CD8-positive, alpha-beta memory T cell (primary cell): Measurements from ENCODE around the gene TULP1. TPM values are rescaled to one million over a fixed set of nuclear protein-coding genes. Genes with fewer than 3 reads are reported as not detected.
"Not testable (repeated sequence)": the region's sequence is repeated elsewhere in the genome, so short reads cannot be mapped to it uniquely, and the experiment has no call there.

Experiments used
- CTCF ChIA-PET: fragments of 350-600 bp; sonication (Branson Sonifier 250); formaldehyde crosslinking; loops from one replicate; lab custom pipeline; 2021; ENCODE audit warnings: antibody characterized with exemption; lab: Charles Lee
- POLR2A ChIA-PET: fragments of 350-600 bp; sonication (Branson Sonifier 250); formaldehyde crosslinking; loops from one replicate; lab custom pipeline; 2021; ENCODE audit warnings: antibody characterized with exemption; lab: Charles Lee
- DNase-seq, 5 donors: peaks; one replicate each; pipeline versions ENCODE4 v3.0.0 to v3.0.0-alpha.2; 2020 to 2022; ENCODE audit warnings: mixed read lengths in 1 of 5
- H3K27ac ChIP-seq: one replicate; pipeline ENCODE4 v1.7.0; 2013; ENCODE audit warnings: low read depth, mild to moderate bottlenecking, low read length, moderate library complexity
- H3K27me3 ChIP-seq: 2 replicates; pipeline ENCODE4 v1.7.0; 2013; ENCODE audit warnings: low read length, mild to moderate bottlenecking; ENCODE audit not compliant: insufficient read depth, poor library complexity, severe bottlenecking
- H3K36me3 ChIP-seq: 2 replicates; pipeline ENCODE4 v1.7.0; 2013; ENCODE audit warnings: mild to moderate bottlenecking, low read length, moderate library complexity; ENCODE audit not compliant: insufficient read depth
- H3K4me1 ChIP-seq: 2 replicates; pipeline ENCODE4 v1.7.0; 2013; ENCODE audit warnings: mild to moderate bottlenecking, low read length, moderate library complexity; ENCODE audit not compliant: insufficient read depth
- H3K4me3 ChIP-seq: 2 replicates; pipeline ENCODE4 v1.7.0; 2013; ENCODE audit warnings: mild to moderate bottlenecking, low read length
- H3K9me3 ChIP-seq: 2 replicates; pipeline ENCODE4 v1.7.0; 2013; ENCODE audit warnings: mild to moderate bottlenecking, low read length
- H3K27ac Mint-ChIP-seq, 8 donors: one replicate each; pipeline ENCODE4 v1.8.0; 2020 to 2021; ENCODE audit warnings: mixed read lengths in 8 of 8, mild to moderate bottlenecking in 6 of 8, inconsistent platforms in 3 of 8, moderate library complexity in 3 of 8
- H3K27me3 Mint-ChIP-seq, 2 donors: one replicate each; pipeline ENCODE4 v1.8.0; 2020 to 2021; ENCODE audit warnings: mixed read lengths in 2 of 2, mild to moderate bottlenecking in 1 of 2, moderate library complexity in 1 of 2
- H3K36me3 Mint-ChIP-seq, 3 donors: one replicate each; pipeline ENCODE4 v1.8.0; 2020 to 2021; ENCODE audit warnings: mixed read lengths in 3 of 3, inconsistent platforms in 1 of 3, mild to moderate bottlenecking in 1 of 3
- H3K4me1 Mint-ChIP-seq, 3 donors: one replicate each; pipeline ENCODE4 v1.8.0; 2020 to 2021; ENCODE audit warnings: mixed read lengths in 3 of 3, inconsistent platforms in 1 of 3, mild to moderate bottlenecking in 1 of 3
- H3K4me3 Mint-ChIP-seq, 7 donors: one replicate each; pipeline ENCODE4 v1.8.0; 2020 to 2021; ENCODE audit warnings: mixed read lengths in 7 of 7, mild to moderate bottlenecking in 6 of 7, moderate library complexity in 4 of 7, inconsistent platforms in 2 of 7
- H3K9me3 Mint-ChIP-seq, 5 donors: one replicate each; pipeline ENCODE4 v1.8.0; 2020 to 2022; ENCODE audit warnings: mixed read lengths in 5 of 5, mild to moderate bottlenecking in 3 of 5, moderate library complexity in 2 of 5, inconsistent platforms in 1 of 5
- polyA plus RNA-seq: library from polyadenylated mRNA; unstranded; fragments of 300-500 nt; fragmentation: Illumina TruSeq; gene quantifications from one replicate; pipeline ENCODE4 v1.2.3, GENCODE V29; 2021
- total RNA-seq, 2 experiments: library from RNA; stranded (reverse); gene quantifications; one replicate each; pipeline ENCODE4 v1.2.3, GENCODE V29; 2021

The TULP1 gene
- total and polyA plus RNA-seq, 3 experiments from 2014 or later: not detected

GRCh38 chr6:35550437-35550836 is 37.7 kb upstream of the TULP1 start:
- Mint-ChIP-seq H3K4me3 (no peak overlapping the region), H3K27ac (peak overlapping the region in 1 of 8 donors; percentile 58), H3K9me3 (peaks cover 0 to 15% (median 12%) of the 10 kb centered on the region in 5 donors), H3K36me3 (peaks cover 0 to 14% (median 2%) of the 10 kb centered on the region in 3 donors), H3K27me3 (peaks cover 14 to 20% of the 10 kb centered on the region in 2 donors), H3K4me1 (peaks cover 6 to 8% (median 7%) of the 10 kb centered on the region in 3 donors)
- no peaks in the 10 kb centered on the region for H3K27me3 ChIP-seq
- no peak overlapping the region for H3K4me3 ChIP-seq
- H3K4me1 ChIP-seq: no peaks in the 10 kb centered on the region
- no peak overlapping the region for H3K27ac ChIP-seq
- ChIA-PET CTCF (interaction anchor here (1.0 kb wide), 1 partner anchor 27 kb away, joined by 4 read pairs; no protein-coding TSS in a partner anchor), POLR2A (interaction anchor here (0.7 kb wide), 1 partner anchor 1613 kb away, joined by 3 read pairs; no protein-coding TSS in a partner anchor)
- DNase-seq: no peak
- peaks cover 6% of the 10 kb centered on the region for H3K9me3 ChIP-seq
- H3K36me3 ChIP-seq: no peaks in the 10 kb centered on the region

DNA sequence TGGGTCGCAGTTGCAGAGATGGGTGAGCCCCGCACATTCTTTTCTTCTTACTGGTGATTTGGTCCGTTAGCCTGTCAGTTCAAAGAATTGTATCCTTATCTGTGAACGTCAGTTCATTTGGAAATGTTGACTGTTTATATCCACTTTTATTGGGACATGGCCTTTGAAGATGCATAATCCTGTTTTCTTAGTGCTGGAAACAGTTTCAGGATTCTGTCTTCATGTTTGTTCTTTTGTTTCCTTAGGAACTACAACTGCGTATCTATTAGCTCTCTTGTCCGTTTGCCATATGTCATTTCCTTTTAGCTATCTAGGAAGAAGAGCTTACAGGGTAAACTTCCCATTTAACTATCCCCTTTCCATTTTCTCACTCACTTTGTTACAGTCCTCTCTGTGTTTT is 35.0 kb upstream of the TULP1 start:
- peaks cover 0 to 15% (median 12%) of the 10 kb centered on the region in 5 donors for H3K9me3 Mint-ChIP-seq
- peaks cover 0 to 14% (median 2%) of the 10 kb centered on the region in 3 donors for H3K36me3 Mint-ChIP-seq
- peaks cover 6% of the 10 kb centered on the region for H3K9me3 ChIP-seq
- no peaks in the 10 kb centered on the region for H3K27me3 ChIP-seq
- peak overlapping the region in 1 of 8 donors; percentile 27 for H3K27ac Mint-ChIP-seq
- no peaks in the 10 kb centered on the region for H3K4me1 ChIP-seq
- H3K4me3 ChIP-seq: no peak overlapping the region
- DNase-seq: no peak
- no peak overlapping the region for H3K27ac ChIP-seq
- ChIA-PET POLR2A (no interaction called here), CTCF (interaction anchor here (1.0 kb wide), 2 partner anchors 25 to 189 kb away, joined by 3 read pairs; partner anchors contain the start of gene ARMC12)
- H3K4me1 Mint-ChIP-seq: peaks cover 6 to 8% (median 7%) of the 10 kb centered on the region in 3 donors
- no peak overlapping the region for H3K4me3 Mint-ChIP-seq
- H3K27me3 Mint-ChIP-seq: peaks cover 9 to 18% of the 10 kb centered on the region in 2 donors
- no peaks in the 10 kb centered on the region for H3K36me3 ChIP-seq

DNA sequence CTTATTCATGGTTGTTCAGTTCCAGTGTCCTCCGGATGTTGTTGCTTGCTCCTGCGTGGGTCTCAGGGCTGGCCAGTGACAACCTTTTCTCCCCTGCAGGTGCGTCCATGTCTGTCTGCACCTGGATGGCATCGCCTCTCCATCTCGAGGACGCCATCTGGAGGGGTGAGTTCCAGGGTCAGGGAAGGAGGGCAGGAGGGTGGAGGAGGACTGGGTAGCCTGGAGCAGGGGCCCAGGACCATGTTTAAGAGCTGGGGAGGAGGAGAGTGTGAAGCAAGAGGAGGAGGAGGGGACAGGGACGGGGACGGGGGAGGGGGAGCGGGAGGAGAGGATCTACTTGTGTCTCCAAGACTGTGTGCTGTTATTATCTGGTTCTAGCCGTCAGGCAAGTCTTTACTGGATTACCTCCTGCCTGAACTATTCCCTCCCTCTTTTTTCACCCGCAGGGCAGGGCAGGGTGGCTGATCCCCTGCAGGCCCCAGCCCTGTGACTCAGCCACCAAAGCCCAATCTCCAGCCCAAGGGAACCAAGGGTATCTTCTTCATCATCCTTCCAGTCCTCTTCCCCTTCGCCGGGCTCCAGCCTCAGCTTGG is 32.2 kb upstream of the TULP1 start:
- CTCF ChIA-PET: interaction anchor here (2.1 kb wide), 1 partner anchor 8 kb away, joined by 10 read pairs; no protein-coding TSS in a partner anchor
- Mint-ChIP-seq H3K4me3 (no peak overlapping the region), H3K9me3 (peaks cover 0 to 8% (median 3%) of the 10 kb centered on the region in 5 donors), H3K4me1 (no peaks in the 10 kb centered on the region), H3K36me3 (peaks cover 0 to 3% (median 0%) of the 10 kb centered on the region in 3 donors), H3K27me3 (peaks cover 7 to 10% of the 10 kb centered on the region in 2 donors), H3K27ac (no peak overlapping the region)
- peaks cover 2% of the 10 kb centered on the region for H3K9me3 ChIP-seq
- POLR2A ChIA-PET: no interaction called here
- no peak overlapping the region for H3K27ac ChIP-seq
- no peaks in the 10 kb centered on the region for H3K27me3 ChIP-seq
- no peak for DNase-seq
- no peaks in the 10 kb centered on the region for H3K36me3 ChIP-seq
- no peaks in the 10 kb centered on the region for H3K4me1 ChIP-seq
- H3K4me3 ChIP-seq: no peak overlapping the region

- peaks cover 6 to 8% of the 10 kb centered on the region in 2 donors for H3K27me3 Mint-ChIP-seq
- Histone ChIP-seq H3K27ac (no peak overlapping the region), H3K27me3 (no peaks in the 10 kb centered on the region), H3K4me1 (no peaks in the 10 kb centered on the region), H3K9me3 (no peaks in the 10 kb centered on the region), H3K4me3 (no peak overlapping the region), H3K36me3 (no peaks in the 10 kb centered on the region)
- H3K4me1 Mint-ChIP-seq: no peaks in the 10 kb centered on the region
- H3K9me3 Mint-ChIP-seq: peaks cover 0 to 5% (median 0%) of the 10 kb centered on the region in 5 donors
- DNase-seq: no peak
- CTCF ChIA-PET: interaction anchor here (1.0 to 2.1 kb wide), 2 partner anchors 9 to 21 kb away, joined by 5 to 10 read pairs; no protein-coding TSS in a partner anchor
- H3K36me3 Mint-ChIP-seq: no peaks in the 10 kb centered on the region
- POLR2A ChIA-PET: interaction anchor here (0.7 kb wide), 1 partner anchor 76 kb away, joined by 5 read pairs; no protein-coding TSS in a partner anchor
- no peak overlapping the region for H3K27ac Mint-ChIP-seq
- H3K4me3 Mint-ChIP-seq: no peak overlapping the region
Measured at GRCh38 chr6:35543459-35544193, 30.9 kb upstream of the TULP1 start.

- Histone ChIP-seq H3K4me1 (no peaks in the 10 kb centered on the region), H3K27ac (no peak overlapping the region), H3K27me3 (no peaks in the 10 kb centered on the region), H3K36me3 (no peaks in the 10 kb centered on the region), H3K9me3 (no peaks in the 10 kb centered on the region), H3K4me3 (no peak overlapping the region)
- H3K27me3 Mint-ChIP-seq: no peaks in the 10 kb centered on the region
- peaks cover 0 to 5% (median 0%) of the 10 kb centered on the region in 5 donors for H3K9me3 Mint-ChIP-seq
- H3K27ac Mint-ChIP-seq: peak overlapping the region in 1 of 8 donors; percentile 70
- H3K4me1 Mint-ChIP-seq: no peaks in the 10 kb centered on the region
- no peak overlapping the region for H3K4me3 Mint-ChIP-seq
- no peak for DNase-seq
- H3K36me3 Mint-ChIP-seq: no peaks in the 10 kb centered on the region
- POLR2A ChIA-PET: no interaction called here
- CTCF ChIA-PET: interaction anchor here (1.4 kb wide), 1 partner anchor 10 kb away, joined by 5 read pairs; no protein-coding TSS in a partner anchor
Measured at GRCh38 chr6:35541836-35542235, 29.1 kb upstream of the TULP1 start.

- H3K9me3 ChIP-seq: no peaks in the 10 kb centered on the region
- POLR2A ChIA-PET: no interaction called here
- no peak for DNase-seq
- Mint-ChIP-seq H3K27ac (no peak overlapping the region), H3K4me3 (no peak overlapping the region), H3K9me3 (peaks cover 0 to 5% (median 0%) of the 10 kb centered on the region in 5 donors), H3K4me1 (peaks cover 0 to 4% (median 3%) of the 10 kb centered on the region in 3 donors), H3K36me3 (no peaks in the 10 kb centered on the region), H3K27me3 (peaks cover 0 to 19% of the 10 kb centered on the region in 2 donors)
- no peaks in the 10 kb centered on the region for H3K27me3 ChIP-seq
- no peaks in the 10 kb centered on the region for H3K36me3 ChIP-seq
- H3K4me3 ChIP-seq: no peak overlapping the region
- no peak overlapping the region for H3K27ac ChIP-seq
- CTCF ChIA-PET: no interaction called here
- H3K4me1 ChIP-seq: no peaks in the 10 kb centered on the region
Measured at GRCh38 chr6:35539223-35539622, 26.5 kb upstream of the TULP1 start.

GRCh38 chr6:35535847-35536246 is 23.2 kb upstream of the TULP1 start:
- H3K27me3 ChIP-seq, DNase-seq, H3K4me1 ChIP-seq, H3K27ac Mint-ChIP-seq, H3K36me3 Mint-ChIP-seq, H3K9me3 Mint-ChIP-seq, H3K4me3 Mint-ChIP-seq, POLR2A ChIA-PET, H3K9me3 ChIP-seq, H3K4me3 ChIP-seq, H3K36me3 ChIP-seq, H3K27ac ChIP-seq, H3K4me1 Mint-ChIP-seq: not testable (repeated sequence)
- H3K27me3 Mint-ChIP-seq: peaks cover 0 to 27% of the 10 kb centered on the region in 2 donors
- CTCF ChIA-PET: interaction anchor here (0.9 to 1.0 kb wide), 2 partner anchors 13 to 16 kb away, joined by 3 read pairs; no protein-coding TSS in a partner anchor
